GM06990 (cell line): ENCODE results near the gene MED12L.

Experiments used
- DNase-seq: peaks from one replicate; pipeline ENCODE4 v3.0.0-alpha.2; 2011; ENCODE audit not compliant: insufficient read length; ENCODE audit errors: extremely low read depth
- H3K27me3 ChIP-seq: replicated peaks from 2 replicates; pipeline ENCODE4 v1.6.0; 2011; ENCODE audit warnings: low read length; ENCODE audit not compliant: control insufficient read depth, insufficient read depth
- H3K36me3 ChIP-seq: 2 replicates; pipeline ENCODE4 v1.5.1; 2011; ENCODE audit warnings: low read length; ENCODE audit not compliant: control insufficient read depth, insufficient read depth
- H3K4me3 ChIP-seq: replicated peaks from 2 replicates; pipeline ENCODE4 v1.5.1; 2011; ENCODE audit warnings: low read depth, mild to moderate bottlenecking, control low read depth, low read length
- CTCF ChIP-seq: IDR thresholded peaks from 2 replicates; pipeline ENCODE4 v1.5.1; 2011; ENCODE audit warnings: low read length, control low read depth, mild to moderate bottlenecking, inconsistent platforms; ENCODE audit not compliant: insufficient read depth, poor library complexity, severe bottlenecking

MED12L gene

GRCh38 chr3:151276687-151277042, 191.2 kb downstream of the MED12L start:
- H3K4me3 ChIP-seq, result no peak overlapping the region
- H3K27me3 ChIP-seq, result no peaks in the 10 kb centered on the region
- no peak for TF ChIP-seq CTCF
- no peaks in the 10 kb centered on the region for H3K36me3 ChIP-seq
- no peak for DNase-seq

GRCh38 chr3:151278230-151278629, 192.8 kb downstream of the MED12L start, which contains the start of gene P2RY14:
TSS of gene P2RY14 (minus strand) at chr3:151278542. CDS start at chr3:151214316, 64,226 bp downstream.
- no peak for DNase-seq
- no peak for TF ChIP-seq CTCF
- no peaks in the 10 kb centered on the region for H3K36me3 ChIP-seq
- H3K27me3 ChIP-seq, result no peaks in the 10 kb centered on the region
- H3K4me3 ChIP-seq, result no peak within 1 kb of the TSS

GRCh38 chr3:151281671-151282324, 196.3 kb downstream of the MED12L start:
- no peak for TF ChIP-seq CTCF
- no peak for DNase-seq
- H3K36me3 ChIP-seq, result no peaks in the 10 kb centered on the region

GRCh38 chr3:151282921-151283320, 197.5 kb downstream of the MED12L start:
- Histone ChIP-seq H3K36me3 (no peaks in the 10 kb centered on the region), H3K4me3 (no peak overlapping the region), H3K27me3 (no peaks in the 10 kb centered on the region; the same call in 1 of the 2 replicates)
- peak; percentile 53 for TF ChIP-seq CTCF
- no peak for DNase-seq

More at GRCh38 chr3:151281671-151282324, 196.3 kb downstream of the MED12L start:
- H3K4me3 ChIP-seq, result no peak overlapping the region
- no peaks in the 10 kb centered on the region; the same call in 1 of the 2 replicates for H3K27me3 ChIP-seq

- H3K36me3 ChIP-seq, result no peaks in the 10 kb centered on the region
- H3K27me3 ChIP-seq, result no peaks in the 10 kb centered on the region; the same call in 1 of the 2 replicates
- TF ChIP-seq CTCF, result no peak
- DNase-seq, result no peak
- no peak overlapping the region for H3K4me3 ChIP-seq
Observed at GRCh38 chr3:151283387-151283786, 197.9 kb downstream of the MED12L start.
